HG02943 (cell line): Measurements from ENCODE around the gene FLT3LG.

ENCODE experiments used
- ATAC-seq: cut with Tn5 transposase; IDR thresholded peaks from one replicate; pipeline ENCODE4 v1.9.1; 2021; ENCODE audit warnings: mild to moderate bottlenecking, low read depth, moderate library complexity; ENCODE audit not compliant: unreplicated experiment

FLT3LG gene, protein sequence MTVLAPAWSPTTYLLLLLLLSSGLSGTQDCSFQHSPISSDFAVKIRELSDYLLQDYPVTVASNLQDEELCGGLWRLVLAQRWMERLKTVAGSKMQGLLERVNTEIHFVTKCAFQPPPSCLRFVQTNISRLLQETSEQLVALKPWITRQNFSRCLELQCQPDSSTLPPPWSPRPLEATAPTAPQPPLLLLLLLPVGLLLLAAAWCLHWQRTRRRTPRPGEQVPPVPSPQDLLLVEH

DNA sequence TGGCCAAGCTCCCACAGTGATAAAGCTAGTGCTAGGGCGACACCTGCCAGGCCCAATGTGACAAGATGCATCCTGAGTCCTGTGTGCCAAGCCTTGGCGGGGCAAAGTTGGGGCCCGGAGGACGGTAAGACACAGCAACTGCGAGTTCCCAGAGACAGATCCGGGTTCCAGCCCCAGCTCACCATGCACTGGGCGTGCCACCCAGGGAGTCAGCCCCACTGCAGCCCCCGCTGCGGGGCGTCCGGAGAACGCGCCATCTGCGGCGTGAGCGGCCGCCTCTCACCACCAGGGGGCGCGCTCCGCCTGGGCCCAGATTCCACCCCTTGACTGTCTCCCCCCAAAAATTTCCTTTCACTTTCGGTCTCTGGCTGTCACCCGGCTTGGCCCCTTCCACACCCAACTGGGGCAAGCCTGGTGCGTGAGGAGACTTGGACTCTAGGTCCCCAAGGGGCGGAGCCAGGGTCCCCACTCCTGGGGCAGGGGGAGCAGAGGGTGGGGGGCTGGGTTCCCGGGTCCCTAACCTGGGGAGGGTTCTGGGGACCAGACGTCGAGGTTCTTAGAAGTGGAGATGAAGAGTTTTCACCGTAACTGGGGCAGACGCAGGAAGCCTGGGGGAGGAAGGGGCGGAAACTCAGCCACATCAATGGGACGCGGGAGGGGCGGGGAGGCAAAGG is at the start of gene FLT3LG:
Gene FLT3LG (plus strand): TSS at position 348 of the 674 bp plus-strand sequence. CDS start 425 bp downstream, outside the sequence.
- ATAC-seq, result no peak

DNA sequence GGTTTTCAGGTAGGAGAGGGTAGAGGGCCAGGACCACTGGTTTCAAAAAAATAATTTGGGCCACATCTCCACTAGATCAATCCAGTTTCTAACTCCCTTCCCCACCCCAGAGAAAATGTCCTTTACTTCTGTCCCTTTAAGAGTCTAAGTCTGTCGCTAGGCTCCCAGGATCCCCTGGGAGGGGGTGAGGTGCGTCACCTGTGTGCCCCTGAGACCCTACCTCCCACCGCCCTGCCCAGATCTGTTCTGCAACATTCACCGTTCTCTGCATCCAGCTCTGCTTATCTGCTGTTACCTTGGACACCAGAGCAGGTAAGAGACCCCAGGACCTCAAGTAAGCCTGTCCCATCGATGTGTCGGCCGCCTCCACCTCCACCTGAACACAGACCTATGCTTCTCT is 48.8 kb upstream of the FLT3LG start, which contains the start of gene GFY:
Gene GFY (plus strand): TSS at position 211 of the 400 bp plus-strand sequence. CDS start 1,043 bp downstream, outside the sequence.
- ATAC-seq, result no peak

- ATAC-seq, result no peak
Observed at GRCh38 chr19:49425922-49426592, 48.0 kb upstream of the FLT3LG start.

DNA sequence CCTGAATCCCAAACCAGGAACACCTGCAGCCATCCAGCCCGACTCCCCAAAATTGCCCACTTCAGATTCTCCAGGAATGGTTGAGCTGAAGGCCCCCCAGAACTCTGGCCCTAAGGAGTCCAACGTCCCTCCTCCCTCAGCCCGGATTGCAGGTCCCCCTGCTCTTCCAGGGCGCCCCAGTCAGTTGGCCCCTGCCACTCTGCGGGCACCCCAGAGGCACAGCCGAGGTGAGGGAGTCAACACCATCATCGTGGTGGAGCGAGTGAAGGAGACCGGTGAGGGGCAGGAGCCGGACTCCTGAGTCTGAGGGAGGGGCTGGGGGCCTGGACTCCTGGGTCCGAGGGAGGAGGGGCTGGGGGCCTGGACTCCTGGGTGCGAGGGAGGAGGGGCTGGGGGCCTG is 46.7 kb upstream of the FLT3LG start:
- ATAC-seq, result no peak

- ATAC-seq, result no peak
Observed at GRCh38 chr19:49427855-49428546, 46.0 kb upstream of the FLT3LG start.

DNA sequence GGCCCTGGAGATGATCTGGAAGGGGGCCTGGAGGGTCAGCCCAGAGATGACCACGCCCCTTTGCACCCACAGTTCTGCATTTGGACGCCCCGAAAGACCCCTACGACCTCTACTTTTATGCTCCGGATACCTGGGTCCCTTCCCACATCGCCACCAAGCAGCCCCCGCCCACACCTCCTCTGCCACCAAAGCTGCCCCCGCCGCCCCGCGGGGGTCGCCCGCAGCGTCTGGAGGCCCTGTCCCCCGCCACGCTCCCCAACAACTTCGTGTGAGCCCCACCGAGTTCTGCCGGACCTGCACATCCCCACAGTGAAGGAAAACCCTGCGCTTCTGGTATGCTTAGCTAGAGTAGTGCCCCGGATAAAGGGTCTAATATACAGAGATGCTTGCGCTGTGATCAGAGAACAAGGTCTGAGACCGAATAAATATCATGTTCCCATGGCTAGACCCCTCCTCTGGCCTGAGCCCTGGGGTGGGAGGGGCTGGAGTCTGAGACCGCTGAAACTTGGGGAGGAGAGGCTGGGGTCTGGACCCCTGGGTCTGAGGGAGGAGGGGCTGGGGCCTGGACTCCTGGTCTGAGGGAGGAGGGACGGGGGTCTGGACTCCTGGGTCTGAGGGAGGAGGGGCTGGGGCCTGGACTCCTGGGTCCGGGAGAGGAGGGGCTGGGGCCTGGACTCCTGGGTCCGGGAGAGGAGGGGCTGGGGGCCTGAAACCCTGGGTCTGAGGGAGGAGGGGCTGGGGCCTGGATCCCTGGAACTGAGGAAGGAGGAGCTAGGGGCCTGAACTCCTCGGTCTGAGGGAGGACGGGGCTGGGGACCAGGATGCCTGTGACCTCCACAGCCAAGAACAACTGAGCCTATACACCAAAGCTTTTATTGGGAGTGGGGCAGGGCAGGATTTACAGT is 45.2 kb upstream of the FLT3LG start:
- ATAC-seq, result no peak

- ATAC-seq, result no peak
Observed at GRCh38 chr19:49430172-49430677, 43.8 kb upstream of the FLT3LG start.

- no peak for ATAC-seq
Observed at GRCh38 chr19:49430678-49431329, 43.2 kb upstream of the FLT3LG start.

DNA sequence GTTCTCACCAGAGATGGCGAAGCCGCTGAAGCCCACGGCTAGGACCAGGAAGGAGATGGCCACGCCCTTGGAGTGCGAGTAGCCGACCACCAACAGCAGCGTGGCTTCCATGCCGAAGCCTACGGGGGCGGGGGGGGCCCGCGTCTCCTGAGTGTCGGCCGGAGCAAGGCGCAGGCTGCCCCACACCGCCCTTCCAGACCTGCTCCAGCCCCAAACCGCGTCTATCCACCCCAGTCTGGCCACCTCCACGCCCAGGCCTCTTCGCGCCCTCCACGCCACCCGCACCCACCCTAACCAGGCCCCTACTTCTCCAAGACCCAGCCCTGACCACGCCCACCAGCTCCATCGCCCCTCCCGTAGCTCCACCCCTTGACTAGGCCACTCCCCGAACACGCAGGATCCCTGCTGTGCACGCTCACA is 42.7 kb upstream of the FLT3LG start:
- ATAC-seq, result no peak

DNA sequence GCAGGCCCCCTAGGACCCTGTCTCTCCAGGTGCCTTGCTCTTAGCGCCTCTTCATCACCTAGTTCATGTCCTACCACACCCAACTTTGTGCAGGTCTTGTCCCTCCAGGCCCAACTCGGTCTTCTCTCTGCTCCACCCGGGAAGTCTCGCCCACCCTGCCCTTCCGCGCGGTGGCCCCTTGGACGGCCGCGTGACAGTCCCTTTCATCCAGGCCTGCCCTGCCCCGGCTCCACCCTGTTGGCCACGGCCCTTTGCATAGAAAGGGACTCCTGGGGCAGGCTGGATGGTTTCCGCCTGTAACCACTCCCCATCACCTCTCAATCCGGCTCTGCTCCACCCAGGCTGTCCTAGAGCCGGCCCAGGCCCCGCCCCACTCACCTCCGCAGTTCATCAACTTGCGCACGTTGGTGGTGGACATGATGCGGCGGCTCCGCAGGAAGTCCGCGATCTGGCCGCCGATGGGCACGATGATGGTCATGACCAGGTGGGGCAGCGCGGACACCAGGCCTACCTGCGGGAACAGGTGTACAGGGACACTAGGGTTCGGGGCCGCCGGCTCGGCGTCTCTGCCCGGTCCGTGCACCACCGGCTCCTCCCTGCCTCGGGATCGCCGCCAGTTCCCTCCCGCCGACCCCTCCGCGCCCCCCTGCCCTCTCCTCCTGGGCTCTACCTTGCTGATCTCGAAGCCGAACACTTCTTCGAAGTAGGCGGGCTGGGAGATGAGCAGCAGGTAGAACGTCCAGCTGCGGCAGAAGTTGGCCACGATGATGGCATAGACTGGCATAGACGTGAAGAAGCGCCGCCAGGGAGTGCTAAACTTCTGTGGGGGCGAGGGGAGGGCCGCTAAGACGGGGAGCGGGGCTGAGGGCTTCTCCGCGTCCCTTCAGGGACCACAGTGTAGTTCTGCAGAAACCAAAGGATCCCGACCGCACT is 41.6 kb upstream of the FLT3LG start:
- no peak for ATAC-seq

GRCh38 chr19:49433240-49433901 is 40.6 kb upstream of the FLT3LG start:
- no peak for ATAC-seq

DNA sequence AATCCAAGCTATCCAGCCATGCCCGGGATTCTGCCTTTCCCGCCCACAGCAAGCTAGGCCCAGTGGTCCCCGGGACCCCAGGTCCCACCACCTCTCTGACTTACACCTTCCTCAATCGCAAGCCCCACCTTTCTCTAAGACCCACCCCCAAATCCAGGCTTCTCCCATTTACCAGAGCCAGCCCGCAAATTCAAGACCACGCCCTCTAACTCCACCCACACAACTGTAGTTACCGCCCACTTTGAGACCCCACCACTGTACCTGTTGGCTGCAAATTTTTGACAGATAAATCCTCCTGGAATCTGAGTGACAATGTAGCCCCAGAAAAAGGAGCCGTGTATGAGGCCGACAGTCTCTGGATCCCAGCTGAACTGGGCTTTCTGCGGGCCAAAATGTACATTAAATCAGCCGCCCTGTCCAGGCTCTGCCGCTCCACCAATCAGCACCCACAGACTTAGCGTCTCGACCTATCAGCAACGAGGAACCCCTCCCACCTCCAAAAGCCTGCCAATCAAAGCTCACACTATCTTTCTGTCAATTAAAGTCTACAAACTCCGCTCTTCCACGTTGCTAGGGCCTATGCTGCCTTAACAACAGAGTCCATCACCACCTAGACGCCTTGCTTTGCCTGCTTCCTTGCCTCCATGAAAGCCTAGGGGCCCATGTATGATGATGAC is 39.0 kb upstream of the FLT3LG start:
- no peak for ATAC-seq

GRCh38 chr19:49435670-49436069 is 38.3 kb upstream of the FLT3LG start:
- no peak for ATAC-seq

- no peak for ATAC-seq
Observed at GRCh38 chr19:49436381-49437017, 37.5 kb upstream of the FLT3LG start.

DNA sequence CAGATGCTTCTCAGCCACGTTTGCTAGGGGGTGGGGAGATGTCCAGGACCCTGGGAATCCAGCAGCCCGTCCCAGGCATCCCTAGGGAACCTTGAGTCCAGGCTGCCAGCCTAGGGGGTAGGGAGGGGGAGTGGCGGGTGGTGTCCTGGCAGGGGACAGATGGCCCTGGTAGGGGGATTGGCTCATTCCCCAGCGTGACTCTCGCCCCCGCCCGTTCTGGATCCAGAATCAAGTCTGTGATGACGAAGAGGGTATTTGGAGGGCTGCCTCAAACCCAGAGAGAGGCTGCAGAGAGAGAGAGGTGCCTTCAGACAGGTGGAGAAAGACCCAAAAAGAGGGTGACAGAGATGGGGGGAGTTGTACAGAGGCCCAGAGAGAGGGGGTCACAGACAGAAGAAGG is 36.8 kb upstream of the FLT3LG start:
- no peak for ATAC-seq

- ATAC-seq, result no peak
Observed at GRCh38 chr19:49438261-49438660, 35.8 kb upstream of the FLT3LG start.

GRCh38 chr19:49439836-49440235 is 34.2 kb upstream of the FLT3LG start:
- no peak for ATAC-seq
